Measurements from ENCODE around the gene SLC15A1.

GRCh38 chr13:98686270-98686669, 66.2 kb downstream of the SLC15A1 start:
- TF ChIP-seq CTCF (IDR thresholded peaks at IDR 0.05; ENCODE audit: low read length): no peak
- TF ChIP-seq EZH2 (optimal IDR thresholded peaks at IDR 0.05; ENCODE audit: low read depth, low read length): no peak

Data from MM.1S (cell line).